Endothelial cell (in vitro differentiated cells): Measurements from ENCODE around the gene MCFD2. TPM values are rescaled to one million over a fixed set of nuclear protein-coding genes. Genes with fewer than 3 reads are reported as not detected.

ENCODE experiments used
- DNase-seq: peaks from one replicate; pipeline ENCODE4 v3.0.0; 2021; ENCODE audit warnings: low spot score
- H3K27ac Mint-ChIP-seq: one replicate; pipeline ENCODE4 v1.8.0; 2021; ENCODE audit warnings: mixed read lengths, inconsistent platforms; ENCODE audit not compliant: unreplicated experiment
- H3K27me3 Mint-ChIP-seq: one replicate; pipeline ENCODE4 v1.8.0; 2021; ENCODE audit warnings: mild to moderate bottlenecking, moderate library complexity, mixed read lengths, inconsistent platforms; ENCODE audit not compliant: unreplicated experiment
- H3K36me3 Mint-ChIP-seq: one replicate; pipeline ENCODE4 v1.8.0; 2021; ENCODE audit warnings: mild to moderate bottlenecking, low read depth, mixed read lengths, inconsistent platforms; ENCODE audit not compliant: unreplicated experiment
- H3K4me1 Mint-ChIP-seq: one replicate; pipeline ENCODE4 v1.8.0; 2021; ENCODE audit warnings: mild to moderate bottlenecking, mixed read lengths, inconsistent platforms; ENCODE audit not compliant: unreplicated experiment
- H3K4me3 Mint-ChIP-seq: one replicate; pipeline ENCODE4 v1.8.0; 2021; ENCODE audit warnings: mild to moderate bottlenecking, mixed read lengths, inconsistent platforms; ENCODE audit not compliant: unreplicated experiment
- H3K9me3 Mint-ChIP-seq: one replicate; pipeline ENCODE4 v1.8.0; 2021; ENCODE audit warnings: mixed read lengths, inconsistent platforms; ENCODE audit not compliant: unreplicated experiment
- total RNA-seq: library from RNA; stranded (reverse); fragmentation: NEBNext Ultra II Directional; extraction: Animal tissue kit (Norgen Biotek cat#: 25700); gene quantifications from one replicate; pipeline ENCODE4 v1.2.1, GENCODE V29; 2021; ENCODE audit not compliant: unreplicated experiment
- TF ChIP-seq, protein P1 (sequence below): fragments of 200-600 bp; sonication (generic); IDR thresholded peaks from one replicate; pipeline ENCODE4 v1.5.0; 2021; ENCODE audit warnings: antibody characterized with exemption; ENCODE audit not compliant: unreplicated experiment

Gene MCFD2
- total RNA-seq, 1 donor from 2014 or later = 121 TPM

DNA sequence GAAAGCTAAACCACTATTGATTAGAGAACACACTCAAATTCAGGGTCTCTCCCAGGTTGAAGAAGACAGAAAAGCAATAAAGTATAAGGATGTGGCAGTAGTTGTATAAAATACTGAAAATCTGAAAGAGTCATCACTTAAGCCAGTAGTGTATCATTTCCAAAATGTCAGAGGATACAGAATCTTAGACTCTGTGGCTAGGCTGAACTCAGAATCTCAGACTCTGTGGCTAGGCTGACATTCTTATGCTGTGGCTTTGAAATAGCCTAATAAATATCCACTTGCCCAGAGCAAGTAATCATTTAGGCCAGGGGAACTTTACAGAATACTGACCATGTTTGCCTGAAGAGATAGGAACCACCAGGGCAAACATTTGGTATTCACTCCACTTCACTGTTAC is 13.1 kb downstream of the MCFD2 start:
- H3K27me3 Mint-ChIP-seq = peaks cover 1% of the 10 kb centered on the region

DNA sequence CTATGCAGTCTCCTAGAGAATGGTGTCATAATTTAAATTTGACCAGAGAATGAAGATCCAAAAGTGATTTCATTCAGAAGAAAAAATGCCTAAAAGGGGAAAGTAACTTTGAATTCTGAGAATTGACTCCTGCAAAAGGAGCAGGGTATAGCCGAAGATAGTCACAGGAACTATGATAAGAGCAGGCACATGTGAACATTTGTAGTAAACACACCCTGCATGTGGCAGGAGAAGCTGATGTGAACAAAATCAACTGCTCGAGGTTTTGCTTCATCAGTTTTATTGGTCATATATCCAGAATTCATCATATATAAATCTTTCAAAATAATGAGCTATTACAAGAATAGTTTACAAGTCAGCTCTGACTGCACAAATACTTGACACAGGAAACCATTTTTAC is 14.0 kb downstream of the MCFD2 start:
- Mint-ChIP-seq H3K4me1 (peaks cover 11% of the 10 kb centered on the region), H3K4me3 (no peak overlapping the region), H3K9me3 (no peaks in the 10 kb centered on the region), H3K27me3 (peaks cover 2% of the 10 kb centered on the region), H3K36me3 (peaks cover 22% of the 10 kb centered on the region), H3K27ac (no peak overlapping the region)
- no peak for DNase-seq
- TF ChIP-seq, protein P1, sequence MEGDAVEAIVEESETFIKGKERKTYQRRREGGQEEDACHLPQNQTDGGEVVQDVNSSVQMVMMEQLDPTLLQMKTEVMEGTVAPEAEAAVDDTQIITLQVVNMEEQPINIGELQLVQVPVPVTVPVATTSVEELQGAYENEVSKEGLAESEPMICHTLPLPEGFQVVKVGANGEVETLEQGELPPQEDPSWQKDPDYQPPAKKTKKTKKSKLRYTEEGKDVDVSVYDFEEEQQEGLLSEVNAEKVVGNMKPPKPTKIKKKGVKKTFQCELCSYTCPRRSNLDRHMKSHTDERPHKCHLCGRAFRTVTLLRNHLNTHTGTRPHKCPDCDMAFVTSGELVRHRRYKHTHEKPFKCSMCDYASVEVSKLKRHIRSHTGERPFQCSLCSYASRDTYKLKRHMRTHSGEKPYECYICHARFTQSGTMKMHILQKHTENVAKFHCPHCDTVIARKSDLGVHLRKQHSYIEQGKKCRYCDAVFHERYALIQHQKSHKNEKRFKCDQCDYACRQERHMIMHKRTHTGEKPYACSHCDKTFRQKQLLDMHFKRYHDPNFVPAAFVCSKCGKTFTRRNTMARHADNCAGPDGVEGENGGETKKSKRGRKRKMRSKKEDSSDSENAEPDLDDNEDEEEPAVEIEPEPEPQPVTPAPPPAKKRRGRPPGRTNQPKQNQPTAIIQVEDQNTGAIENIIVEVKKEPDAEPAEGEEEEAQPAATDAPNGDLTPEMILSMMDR = no peak

More for the DNA sequence above, 13.1 kb downstream of the MCFD2 start:
- Mint-ChIP-seq H3K4me1 (peaks cover 11% of the 10 kb centered on the region), H3K36me3 (peaks cover 30% of the 10 kb centered on the region), H3K4me3 (no peak overlapping the region), H3K27ac (no peak overlapping the region), H3K9me3 (no peaks in the 10 kb centered on the region)
- no peak for DNase-seq
- TF ChIP-seq, protein P1 = no peak

DNA sequence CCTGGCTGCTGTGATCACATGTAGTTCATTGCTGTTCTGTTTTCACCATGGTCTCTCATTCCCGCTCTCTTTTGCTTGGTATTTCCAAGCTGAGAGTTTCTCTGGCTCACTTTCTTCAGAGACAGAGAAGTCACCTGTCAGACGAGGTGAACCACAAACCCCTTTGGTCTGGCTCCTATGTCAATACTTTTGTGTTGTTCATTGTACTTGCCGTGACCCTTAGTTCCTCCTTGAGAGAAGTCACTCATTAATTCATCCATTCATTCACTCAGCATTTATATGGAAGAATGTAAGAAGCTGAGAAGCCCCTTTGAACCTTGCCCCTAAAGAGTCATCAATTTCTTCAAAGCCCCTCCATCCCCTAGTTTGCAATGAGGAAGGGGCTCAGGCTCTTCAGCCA is 15.2 kb downstream of the MCFD2 start:
- no peak overlapping the region for H3K27ac Mint-ChIP-seq
- H3K4me1 Mint-ChIP-seq = peaks cover 11% of the 10 kb centered on the region
- peaks cover 4% of the 10 kb centered on the region for H3K27me3 Mint-ChIP-seq
- H3K4me3 Mint-ChIP-seq = no peak overlapping the region
- no peak for DNase-seq
- peaks cover 14% of the 10 kb centered on the region for H3K36me3 Mint-ChIP-seq
- TF ChIP-seq, protein P1 = no peak
- H3K9me3 Mint-ChIP-seq = no peaks in the 10 kb centered on the region

GRCh38 chr2:46899053-46899452 is 16.6 kb downstream of the MCFD2 start:
- peaks cover 11% of the 10 kb centered on the region for H3K4me1 Mint-ChIP-seq
- H3K9me3 Mint-ChIP-seq = no peaks in the 10 kb centered on the region
- H3K27me3 Mint-ChIP-seq = peaks cover 4% of the 10 kb centered on the region
- no peak overlapping the region for H3K4me3 Mint-ChIP-seq
- peaks cover 4% of the 10 kb centered on the region for H3K36me3 Mint-ChIP-seq
- no peak for DNase-seq
- TF ChIP-seq, protein P1 = no peak
- no peak overlapping the region for H3K27ac Mint-ChIP-seq

DNA sequence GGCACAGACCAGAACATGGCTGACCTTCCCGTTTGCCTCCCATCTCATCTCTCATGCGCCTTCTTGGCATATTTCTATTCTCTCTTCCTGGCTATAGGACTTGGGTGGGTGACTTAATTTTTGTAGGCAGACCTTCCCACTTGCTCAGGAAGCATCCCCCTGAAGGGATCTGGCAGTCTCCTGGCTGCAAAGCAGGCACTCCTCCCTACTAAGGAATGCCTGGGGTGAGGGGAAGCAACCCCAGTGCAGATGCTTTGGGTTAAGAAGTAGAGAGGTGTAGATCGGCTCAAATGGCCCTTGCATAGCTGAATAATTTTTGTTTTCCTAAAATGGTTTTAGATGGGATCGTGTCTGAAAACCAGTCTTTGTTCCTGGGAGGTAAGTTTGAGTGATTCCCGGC is 17.6 kb downstream of the MCFD2 start:
- TF ChIP-seq, protein P1 = no peak
- Mint-ChIP-seq H3K4me3 (no peak overlapping the region), H3K9me3 (no peaks in the 10 kb centered on the region), H3K27ac (no peak overlapping the region), H3K36me3 (peaks cover 4% of the 10 kb centered on the region), H3K27me3 (peaks cover 4% of the 10 kb centered on the region), H3K4me1 (peaks cover 6% of the 10 kb centered on the region)
- DNase-seq = no peak
